GM23338 (cell line): Measurements from ENCODE around the gene EGFL6.

Source experiments
- CREB1 ChIP-seq: fragments of 250-450 bp; sonication (Bioruptor Pico); IDR thresholded peaks from 2 replicates; pipeline ENCODE4 v1.5.0; 2020; ENCODE audit warnings: low read depth, mild to moderate bottlenecking, moderate library complexity
- EZH2 ChIP-seq: fragments of 200-600 bp; sonication (generic); IDR thresholded peaks from one replicate; pipeline ENCODE4 v1.8.0; 2017; ENCODE audit warnings: antibody characterized with exemption, mild to moderate bottlenecking, low read depth; ENCODE audit not compliant: unreplicated experiment
- POLR2AphosphoS5 ChIP-seq: IDR thresholded peaks from 2 replicates; pipeline ENCODE4 v1.6.1; 2016; ENCODE audit warnings: antibody characterized with exemption, low read depth
- TF ChIP-seq, protein P1 (sequence below), 2 experiments: fragments of 200-600 bp in 1 of 2; sonication (generic) in 1 of 2; conservative IDR thresholded peaks; 2 replicates each; pipeline versions ENCODE4 v1.5.1 to v1.6.1; 2016 to 2017; ENCODE audit warnings: antibody characterized with exemption in 2 of 2, low read depth in 2 of 2, mild to moderate bottlenecking in 2 of 2, moderate library complexity in 1 of 2
- TF ChIP-seq, protein P2 (sequence below): IDR thresholded peaks from one replicate; pipeline ENCODE4 v1.6.1; 2018; ENCODE audit warnings: antibody characterized with exemption; ENCODE audit not compliant: unreplicated experiment

GRCh38 chrX:13607996-13608365 is 38.6 kb downstream of the EGFL6 start:
- TF ChIP-seq, protein P1, sequence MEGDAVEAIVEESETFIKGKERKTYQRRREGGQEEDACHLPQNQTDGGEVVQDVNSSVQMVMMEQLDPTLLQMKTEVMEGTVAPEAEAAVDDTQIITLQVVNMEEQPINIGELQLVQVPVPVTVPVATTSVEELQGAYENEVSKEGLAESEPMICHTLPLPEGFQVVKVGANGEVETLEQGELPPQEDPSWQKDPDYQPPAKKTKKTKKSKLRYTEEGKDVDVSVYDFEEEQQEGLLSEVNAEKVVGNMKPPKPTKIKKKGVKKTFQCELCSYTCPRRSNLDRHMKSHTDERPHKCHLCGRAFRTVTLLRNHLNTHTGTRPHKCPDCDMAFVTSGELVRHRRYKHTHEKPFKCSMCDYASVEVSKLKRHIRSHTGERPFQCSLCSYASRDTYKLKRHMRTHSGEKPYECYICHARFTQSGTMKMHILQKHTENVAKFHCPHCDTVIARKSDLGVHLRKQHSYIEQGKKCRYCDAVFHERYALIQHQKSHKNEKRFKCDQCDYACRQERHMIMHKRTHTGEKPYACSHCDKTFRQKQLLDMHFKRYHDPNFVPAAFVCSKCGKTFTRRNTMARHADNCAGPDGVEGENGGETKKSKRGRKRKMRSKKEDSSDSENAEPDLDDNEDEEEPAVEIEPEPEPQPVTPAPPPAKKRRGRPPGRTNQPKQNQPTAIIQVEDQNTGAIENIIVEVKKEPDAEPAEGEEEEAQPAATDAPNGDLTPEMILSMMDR (conservative IDR thresholded peaks at IDR 0.05; ENCODE audit: low read depth in 2 of 2): no peak
- TF ChIP-seq POLR2AphosphoS5 (no peak), EZH2 (no peak), CREB1 (no peak)
- TF ChIP-seq, protein P2, sequence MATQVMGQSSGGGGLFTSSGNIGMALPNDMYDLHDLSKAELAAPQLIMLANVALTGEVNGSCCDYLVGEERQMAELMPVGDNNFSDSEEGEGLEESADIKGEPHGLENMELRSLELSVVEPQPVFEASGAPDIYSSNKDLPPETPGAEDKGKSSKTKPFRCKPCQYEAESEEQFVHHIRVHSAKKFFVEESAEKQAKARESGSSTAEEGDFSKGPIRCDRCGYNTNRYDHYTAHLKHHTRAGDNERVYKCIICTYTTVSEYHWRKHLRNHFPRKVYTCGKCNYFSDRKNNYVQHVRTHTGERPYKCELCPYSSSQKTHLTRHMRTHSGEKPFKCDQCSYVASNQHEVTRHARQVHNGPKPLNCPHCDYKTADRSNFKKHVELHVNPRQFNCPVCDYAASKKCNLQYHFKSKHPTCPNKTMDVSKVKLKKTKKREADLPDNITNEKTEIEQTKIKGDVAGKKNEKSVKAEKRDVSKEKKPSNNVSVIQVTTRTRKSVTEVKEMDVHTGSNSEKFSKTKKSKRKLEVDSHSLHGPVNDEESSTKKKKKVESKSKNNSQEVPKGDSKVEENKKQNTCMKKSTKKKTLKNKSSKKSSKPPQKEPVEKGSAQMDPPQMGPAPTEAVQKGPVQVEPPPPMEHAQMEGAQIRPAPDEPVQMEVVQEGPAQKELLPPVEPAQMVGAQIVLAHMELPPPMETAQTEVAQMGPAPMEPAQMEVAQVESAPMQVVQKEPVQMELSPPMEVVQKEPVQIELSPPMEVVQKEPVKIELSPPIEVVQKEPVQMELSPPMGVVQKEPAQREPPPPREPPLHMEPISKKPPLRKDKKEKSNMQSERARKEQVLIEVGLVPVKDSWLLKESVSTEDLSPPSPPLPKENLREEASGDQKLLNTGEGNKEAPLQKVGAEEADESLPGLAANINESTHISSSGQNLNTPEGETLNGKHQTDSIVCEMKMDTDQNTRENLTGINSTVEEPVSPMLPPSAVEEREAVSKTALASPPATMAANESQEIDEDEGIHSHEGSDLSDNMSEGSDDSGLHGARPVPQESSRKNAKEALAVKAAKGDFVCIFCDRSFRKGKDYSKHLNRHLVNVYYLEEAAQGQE: no peak
